Measurements from ENCODE around the gene CEP170B. TPM values are rescaled to one million over a fixed set of nuclear protein-coding genes. Genes with fewer than 3 reads are reported as not detected.

Gene CEP170B
- total and polyA plus RNA-seq, 2 donors from 2014 or later = 8.1 to 42.4 TPM

DNA sequence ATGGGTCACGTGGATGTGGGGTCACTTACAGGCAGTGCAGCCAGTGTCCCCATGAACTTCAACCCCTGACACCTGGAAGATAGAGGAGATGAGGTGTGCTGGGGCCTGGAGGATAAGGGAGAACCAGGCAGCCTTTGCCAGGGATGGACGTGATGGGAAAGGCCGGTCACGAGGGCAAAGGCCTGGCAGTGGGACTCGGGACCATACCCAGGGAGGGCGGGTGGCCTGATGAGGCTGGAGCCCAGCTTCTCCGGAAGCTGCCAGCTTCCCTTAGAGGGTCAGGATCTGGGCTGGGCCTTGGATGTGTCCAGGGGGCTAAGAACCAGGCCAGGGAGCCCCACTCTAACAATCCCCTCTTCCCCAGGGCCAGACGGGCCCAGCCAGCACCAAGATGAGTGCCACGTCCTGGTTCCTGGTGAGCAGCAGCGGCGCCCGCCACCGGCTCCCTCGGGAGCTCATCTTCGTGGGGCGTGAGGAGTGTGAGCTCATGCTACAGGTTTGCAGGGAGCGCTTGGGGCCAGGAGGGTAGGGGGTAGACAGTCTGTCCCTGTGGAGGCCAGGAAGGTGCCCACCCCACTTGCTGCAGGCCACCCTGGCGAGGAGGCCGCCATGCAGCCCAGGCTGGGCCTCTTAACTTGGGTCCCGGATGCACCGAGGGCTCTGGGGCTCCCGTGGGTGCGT is 3.1 kb downstream of the CEP170B start:
- DNase-seq (peak in 1 of 5 donors; percentile 65), FAIRE-seq (no peak)
- Histone ChIP-seq H3K27ac (ENCODE audit: low read depth in 2 of 2, low read length in 2 of 2) (no peak overlapping the region), H3K9ac (ENCODE audit: low read length in 3 of 3) (no peak overlapping the region), H3K27me3 (ENCODE audit: control insufficient read depth, insufficient read depth, low read length) (peaks cover 2% of the 10 kb centered on the region), H3K4me1 (ENCODE audit: control insufficient read depth in 2 of 3, insufficient read depth in 2 of 3, low read depth in 1 of 3, low read length in 3 of 3) (peaks cover 0 to 19% (median 0%) of the 10 kb centered on the region in 3 donors), H3K4me3 (ENCODE audit: low read length in 3 of 3) (no peak overlapping the region), H3K36me3 (ENCODE audit: control insufficient read depth in 2 of 3, insufficient read depth in 3 of 3, low read length in 3 of 3) (peaks cover 0 to 4% (median 0%) of the 10 kb centered on the region in 3 donors), H3K9me3 (ENCODE audit: control insufficient read depth in 2 of 3, insufficient read depth in 1 of 3, low read length in 3 of 3) (no peaks in the 10 kb centered on the region)
- intact Hi-C loops (cut with DNase I) = no loop called here
- no peak for TF ChIP-seq CTCF (IDR thresholded peaks at IDR 0.05; ENCODE audit: borderline replicate concordance, extremely low read depth, insufficient read depth)

- intact Hi-C loops (cut with DNase I) = no loop called here
- Histone ChIP-seq H3K36me3 (ENCODE audit: control insufficient read depth in 2 of 3, insufficient read depth in 3 of 3, low read length in 3 of 3) (peaks cover 0 to 4% (median 0%) of the 10 kb centered on the region in 3 donors), H3K27me3 (ENCODE audit: control insufficient read depth, insufficient read depth, low read length) (no peaks in the 10 kb centered on the region), H3K4me1 (ENCODE audit: control insufficient read depth in 2 of 3, insufficient read depth in 2 of 3, low read depth in 1 of 3, low read length in 3 of 3) (peaks cover 0 to 16% (median 0%) of the 10 kb centered on the region in 3 donors), H3K9ac (ENCODE audit: low read length in 3 of 3) (no peak overlapping the region), H3K9me3 (ENCODE audit: control insufficient read depth in 2 of 3, insufficient read depth in 1 of 3, low read length in 3 of 3) (no peaks in the 10 kb centered on the region), H3K4me3 (ENCODE audit: low read length in 3 of 3) (no peak overlapping the region), H3K27ac (ENCODE audit: low read depth in 2 of 2, low read length in 2 of 2) (no peak overlapping the region)
- DNase-seq (peak in 1 of 5 donors; percentile 67), FAIRE-seq (no peak)
- TF ChIP-seq CTCF (IDR thresholded peaks at IDR 0.05; ENCODE audit: borderline replicate concordance, extremely low read depth, insufficient read depth) = no peak
Observed at GRCh38 chr14:104868811-104869572, 3.9 kb downstream of the CEP170B start.

GRCh38 chr14:104869669-104870367 is 4.8 kb downstream of the CEP170B start:
- peak in 1 of 5 donors; percentile 45 for DNase-seq
- Histone ChIP-seq H3K36me3 (ENCODE audit: control insufficient read depth in 2 of 3, insufficient read depth in 3 of 3, low read length in 3 of 3) (peaks cover 0 to 4% (median 0%) of the 10 kb centered on the region in 3 donors), H3K9ac (ENCODE audit: low read length in 3 of 3) (no peak overlapping the region), H3K9me3 (ENCODE audit: control insufficient read depth in 2 of 3, insufficient read depth in 1 of 3, low read length in 3 of 3) (no peaks in the 10 kb centered on the region), H3K27ac (ENCODE audit: low read depth in 2 of 2, low read length in 2 of 2) (no peak overlapping the region), H3K4me3 (ENCODE audit: low read length in 3 of 3) (no peak overlapping the region), H3K27me3 (ENCODE audit: control insufficient read depth, insufficient read depth, low read length) (no peaks in the 10 kb centered on the region), H3K4me1 (ENCODE audit: control insufficient read depth in 2 of 3, insufficient read depth in 2 of 3, low read depth in 1 of 3, low read length in 3 of 3) (peaks cover 0 to 15% (median 0%) of the 10 kb centered on the region in 3 donors)
- FAIRE-seq = no peak
- intact Hi-C loops (cut with DNase I) = no loop called here
- no peak for TF ChIP-seq CTCF (IDR thresholded peaks at IDR 0.05; ENCODE audit: borderline replicate concordance, extremely low read depth, insufficient read depth)
